DLD1 (cell line): ENCODE data around the gene PDHB.

Experiments used
- in situ Hi-C: cut with HindIII; loops from 2 replicates; pipeline ENCODE4 v1.10.0; 2017; ENCODE audit warnings: low sequenced_read_pairs

The PDHB gene

GRCh38 chr3:58408906-58409305 lies 24.7 kb downstream of the PDHB start:
- in situ Hi-C loops, result no loop called here

GRCh38 chr3:58404396-58404795 lies 29.2 kb downstream of the PDHB start:
- in situ Hi-C loops, result no loop called here

GRCh38 chr3:58403513-58404109 lies 30.0 kb downstream of the PDHB start:
- in situ Hi-C loops, result no loop called here

GRCh38 chr3:58398669-58399333 lies 34.8 kb downstream of the PDHB start:
- in situ Hi-C loops, result no loop called here

GRCh38 chr3:58394339-58394738 lies 39.3 kb downstream of the PDHB start:
- in situ Hi-C loops, result no loop called here

- in situ Hi-C loops, result no loop called here
Measured at GRCh38 chr3:58392181-58392580, 41.5 kb downstream of the PDHB start.

- in situ Hi-C loops, result no loop called here
Measured at GRCh38 chr3:58391156-58391865, 42.3 kb downstream of the PDHB start.

GRCh38 chr3:58388550-58389091 lies 45.0 kb downstream of the PDHB start:
- in situ Hi-C loops, result no loop called here

GRCh38 chr3:58387650-58388546 lies 45.7 kb downstream of the PDHB start:
- in situ Hi-C loops, result no loop called here

GRCh38 chr3:58386626-58387365 lies 46.8 kb downstream of the PDHB start:
- in situ Hi-C loops, result no loop called here

- in situ Hi-C loops, result no loop called here
Measured at GRCh38 chr3:58384381-58385090, 49.1 kb downstream of the PDHB start.

- in situ Hi-C loops, result no loop called here
Measured at GRCh38 chr3:58383904-58384303, 49.7 kb downstream of the PDHB start.

GRCh38 chr3:58383476-58383875 lies 50.2 kb downstream of the PDHB start:
- in situ Hi-C loops, result no loop called here

- in situ Hi-C loops, result no loop called here
Measured at GRCh38 chr3:58379351-58380073, 54.1 kb downstream of the PDHB start.

GRCh38 chr3:58377750-58378149 lies 55.9 kb downstream of the PDHB start:
- in situ Hi-C loops, result no loop called here
